K562 (cell line): ENCODE data around the gene ATAD3C. TPM values are rescaled to one million over a fixed set of nuclear protein-coding genes. Genes with fewer than 3 reads are reported as not detected.

Experiments used
- ATAC-seq: fragments of 200-7000 bp; cut with Tn5 transposase; 3 replicates; pipeline ENCODE4 v1.9.1; 2020; ENCODE audit warnings: moderate library complexity
- BruUV-seq: library from RNA; stranded (reverse); fragments of 400-500 nt; replicated peaks from 2 replicates; lab custom pipeline; 2021; lab: Mats Ljungman, UMichigan
- CTCF ChIA-PET: fragments of 300-600 bp; formaldehyde crosslinking; extraction: SDS; loops from one replicate; lab custom pipeline; 2021; ENCODE audit warnings: low intra/inter-chr PET ratio; lab: Yijun Ruan, JAX
- POLR2A ChIA-PET: fragments of 300-600, 350-650 bp; sonication (Branson Sonifier 250); formaldehyde crosslinking; extraction: SDS; loops from one replicate; lab custom pipeline; 2021; ENCODE audit warnings: antibody characterized with exemption, inconsistent platforms; lab: Yijun Ruan, JAX
- DNase-seq, 4 experiments: peaks; one replicate each; pipeline versions ENCODE4 v3.0.0 to v3.0.0-alpha.2; 2011 to 2018; ENCODE audit warnings: low spot score in 3 of 4, mixed read lengths in 3 of 4; ENCODE audit errors: extremely low read depth in 1 of 4
- FAIRE-seq: peaks from 2 replicates; lab custom pipeline; 2011; peaks lifted over from hg19 to GRCh38; lab: Jason Lieb, UNC
- H2AFZ ChIP-seq: 2 replicates; pipeline ENCODE4 v1.6.0; 2011; ENCODE audit warnings: low read depth, low read length, control low read depth, inconsistent platforms
- H3K27ac ChIP-seq: fragments of 200-600 bp; 3 replicates; pipeline ENCODE4 v1.8.0; 2011; ENCODE audit warnings: low read depth, mild to moderate bottlenecking, control low read depth, inconsistent platforms, low read length, moderate library complexity, mixed read lengths; ENCODE audit errors: extremely low read depth
- H3K27me3 ChIP-seq, 2 experiments: fragments of 300-600 bp in 1 of 2; 2 replicates in 1 of 2; 3 replicates in 1 of 2; pipeline versions ENCODE4 v1.6.0 to v1.8.0; 2011; ENCODE audit warnings: inconsistent platforms in 2 of 2, low read length in 2 of 2, mild to moderate bottlenecking in 1 of 2, mixed read lengths in 1 of 2, moderate library complexity in 1 of 2; ENCODE audit not compliant: control insufficient read depth in 2 of 2, insufficient read depth in 2 of 2
- H3K36me3 ChIP-seq: fragments of 300-600 bp; 3 replicates; pipeline ENCODE4 v1.8.0; 2011; ENCODE audit warnings: mild to moderate bottlenecking, low read length, inconsistent platforms; ENCODE audit not compliant: control insufficient read depth, insufficient read depth
- H3K4me1 ChIP-seq, 2 experiments: fragments of 200-600 bp in 1 of 2; replicated peaks in 1 of 2; 2 replicates in 1 of 2; 3 replicates in 1 of 2; pipeline versions ENCODE4 v1.5.1 to v1.8.0; 2011; ENCODE audit warnings: inconsistent platforms in 2 of 2, low read length in 2 of 2, mild to moderate bottlenecking in 1 of 2, mixed read lengths in 1 of 2, moderate library complexity in 1 of 2; ENCODE audit not compliant: control insufficient read depth in 2 of 2, insufficient read depth in 2 of 2
- H3K4me2 ChIP-seq: 2 replicates; pipeline ENCODE4 v1.6.1; 2011; ENCODE audit warnings: low read length, control low read depth, inconsistent platforms, mixed read lengths; ENCODE audit not compliant: insufficient read depth
- H3K4me3 ChIP-seq: fragments of 200-600 bp; sonication (generic), shearing (Covaris generic); 2 replicates; pipeline ENCODE4 v1.5.1; 2016; ENCODE audit warnings: control low read depth, inconsistent platforms
- H3K79me2 ChIP-seq: fragments of 200-600 bp; 3 replicates; pipeline ENCODE4 v1.8.0; 2011; ENCODE audit warnings: low read length, inconsistent platforms; ENCODE audit not compliant: control insufficient read depth, insufficient read depth
- H3K9ac ChIP-seq, 2 experiments: 2 replicates each; pipeline versions ENCODE4 v1.6.0 to v1.6.1; 2011; ENCODE audit warnings: low read depth in 2 of 2, low read length in 2 of 2, control low read depth in 1 of 2, inconsistent platforms in 1 of 2, mild to moderate bottlenecking in 1 of 2, mixed read lengths in 1 of 2; ENCODE audit not compliant: insufficient read depth in 1 of 2
- H3K9me1 ChIP-seq: one replicate; pipeline ENCODE4 v1.6.0; 2011; ENCODE audit warnings: inconsistent platforms, mild to moderate bottlenecking, low read length, moderate library complexity; ENCODE audit not compliant: control insufficient read depth, insufficient read depth
- H3K9me3 ChIP-seq: replicated peaks from 2 replicates; pipeline ENCODE4 v1.5.1; 2011; ENCODE audit warnings: low read depth, low read length, inconsistent platforms; ENCODE audit not compliant: control insufficient read depth, insufficient read depth
- H4K20me1 ChIP-seq: replicated peaks from 2 replicates; pipeline ENCODE4 v1.6.1; 2011; ENCODE audit warnings: low read length, inconsistent platforms, mixed read lengths; ENCODE audit not compliant: control insufficient read depth, insufficient read depth
- BRD4 ChIP-seq: fragments of 200-600 bp; sonication (generic); IDR thresholded peaks from 2 replicates; pipeline ENCODE4 v1.6.1; 2017; ENCODE audit warnings: inconsistent platforms
- CBX1 ChIP-seq: sonication (generic); IDR thresholded peaks from 2 replicates; pipeline ENCODE4 v1.6.1; 2016; ENCODE audit warnings: antibody characterized with exemption, low read depth, mild to moderate bottlenecking
- CTBP1 ChIP-seq: fragments of 450-650 bp; IDR thresholded peaks from 2 replicates; pipeline ENCODE4 v1.6.1; 2016; ENCODE audit warnings: borderline replicate concordance
- CXXC5 ChIP-seq: fragments of 250-450 bp; sonication (Bioruptor Pico); IDR thresholded peaks from 2 replicates; pipeline ENCODE4 v1.8.0; 2022; ENCODE audit warnings: inconsistent platforms, mild to moderate bottlenecking, moderate library complexity
- HDAC3 ChIP-seq: fragments of 450-650 bp; IDR thresholded peaks from 2 replicates; pipeline ENCODE4 v1.6.1; 2018; ENCODE audit warnings: borderline replicate concordance, mild to moderate bottlenecking, moderate library complexity; ENCODE audit not compliant: partially characterized antibody
- IFI16 ChIP-seq: fragments of 250-450 bp; sonication (Bioruptor Pico); IDR thresholded peaks from 2 replicates; pipeline ENCODE4 v2.1.2; 2022; ENCODE audit warnings: mild to moderate bottlenecking, inconsistent platforms
- IRF1 ChIP-seq: sonication (generic); formaldehyde crosslinking; IDR thresholded peaks from 2 replicates; pipeline ENCODE4 v1.8.0; 2022; ENCODE audit warnings: missing genetic modification reagents, mild to moderate bottlenecking, borderline replicate concordance
- KDM5B ChIP-seq: fragments of 200-600 bp; sonication (generic); IDR thresholded peaks from 2 replicates; pipeline ENCODE4 v1.6.1; 2012; ENCODE audit warnings: low read depth, mild to moderate bottlenecking, moderate library complexity, low read length, control low read depth, inconsistent platforms; ENCODE audit not compliant: insufficient replicate concordance
- KLF6 ChIP-seq: fragments of 250-450 bp; sonication (Bioruptor Pico); IDR thresholded peaks from 2 replicates; pipeline ENCODE4 v1.4.0; 2020; ENCODE audit warnings: mild to moderate bottlenecking, moderate library complexity, borderline replicate concordance
- POLR2A ChIP-seq: fragments of 450-650 bp; conservative IDR thresholded peaks from 2 replicates; pipeline ENCODE4 v1.6.1; 2016
- POLR2AphosphoS2 ChIP-seq: IDR thresholded peaks from 2 replicates; pipeline ENCODE4 v1.6.1; 2012; ENCODE audit warnings: low read length, improper control_type of control experiment
- POLR2G ChIP-seq: fragments of 200-400 bp; formaldehyde crosslinking; IDR thresholded peaks from 2 replicates; pipeline ENCODE4 v1.6.1; 2017; ENCODE audit warnings: low read depth, mild to moderate bottlenecking, antibody characterized with exemption, low read length, moderate library complexity
- RBFOX2 ChIP-seq: fragments of 200-400 bp; formaldehyde crosslinking; IDR thresholded peaks from 2 replicates; pipeline ENCODE4 v1.6.1; 2017; ENCODE audit warnings: low read depth, mild to moderate bottlenecking, low read length, moderate library complexity
- RBM17 ChIP-seq: fragments of 200-400 bp; formaldehyde crosslinking; IDR thresholded peaks from 2 replicates; pipeline ENCODE4 v1.6.1; 2017; ENCODE audit warnings: low read depth, mild to moderate bottlenecking, low read length, borderline replicate concordance
- SETDB1 ChIP-seq: IDR thresholded peaks from one replicate; pipeline ENCODE4 v1.6.1; 2012; ENCODE audit warnings: low read length, control low read depth, inconsistent platforms
- SMARCB1 ChIP-seq: IDR thresholded peaks from 2 replicates; pipeline ENCODE4 v1.6.1; 2011; ENCODE audit warnings: improper control_type of control experiment, low read depth; ENCODE audit not compliant: insufficient read length
- SNAPC5 ChIP-seq: fragments of 250-450 bp; sonication (Bioruptor Pico); IDR thresholded peaks from 2 replicates; pipeline ENCODE4 v1.8.0; 2021; ENCODE audit warnings: moderate library complexity, mild to moderate bottlenecking, inconsistent platforms
- SUPT5H ChIP-seq: fragments of 450-650 bp; IDR thresholded peaks from 2 replicates; pipeline ENCODE4 v1.6.1; 2016
- ZBED1 ChIP-seq: IDR thresholded peaks from 2 replicates; pipeline ENCODE4 v1.6.1; 2014
- ZFP30 ChIP-seq: fragments of 250-450 bp; sonication (Bioruptor Pico); IDR thresholded peaks from 2 replicates; pipeline ENCODE4 v1.8.0; 2022; ENCODE audit warnings: moderate library complexity, mild to moderate bottlenecking, inconsistent platforms, borderline replicate concordance
- ZFPM2 ChIP-seq: fragments of 250-450 bp; sonication (Bioruptor Pico); IDR thresholded peaks from 2 replicates; pipeline ENCODE4 v1.5.1; 2022; ENCODE audit warnings: mild to moderate bottlenecking
- ZNF253 ChIP-seq: fragments of 250-450 bp; sonication (Bioruptor Pico); conservative IDR thresholded peaks from 2 replicates; pipeline ENCODE4 v1.6.1; 2021; ENCODE audit warnings: mild to moderate bottlenecking
- ZNF263 ChIP-seq: sonication (generic); formaldehyde crosslinking; IDR thresholded peaks from 2 replicates; pipeline ENCODE4 v1.8.0; 2022; ENCODE audit warnings: mild to moderate bottlenecking, missing genetic modification reagents, borderline replicate concordance
- ZNF444 ChIP-seq: fragments of 250-450 bp; sonication (Bioruptor Pico); IDR thresholded peaks from 2 replicates; pipeline ENCODE4 v1.4.0; 2020; ENCODE audit warnings: mild to moderate bottlenecking, moderate library complexity
- ZNF561 ChIP-seq: fragments of 450-650 bp; formaldehyde crosslinking; conservative IDR thresholded peaks from 2 replicates; pipeline ENCODE4 v1.4.0; 2020; ENCODE audit warnings: mild to moderate bottlenecking, moderate library complexity
- ZNF766 ChIP-seq: fragments of 200-800 bp; sonication (Bioruptor generic); conservative IDR thresholded peaks from 2 replicates; pipeline ENCODE4 v1.6.1; 2016; ENCODE audit warnings: missing genetic modification characterization, missing compliant biosample characterization
- WGBS: fragments of 100-300 bp; shearing (Covaris generic); methylation state at CpG from one replicate; pipeline ENCODE4 v1.1.6; 2016; ENCODE audit warnings: low coverage, mixed read lengths; ENCODE audit not compliant: insufficient coverage; ENCODE audit errors: missing lambda C conversion rate; 5-methylcytosine and 5-hydroxymethylcytosine counted together
- in situ Hi-C: fragments of 300-500 bp; cut with MboI; formaldehyde crosslinking; loops from 4 replicates; pipeline ENCODE4 v1.15.0; 2018; ENCODE audit warnings: inconsistent platforms, mixed read lengths
- intact Hi-C: fragments of 100-400 bp; cut with micrococcal nuclease; formaldehyde crosslinking; loops from 2 replicates; pipeline ENCODE4 v1.14.2; 2022
- polyA plus RNA-seq, 8 experiments: library from polyadenylated mRNA; depleted of rRNA in 4 of 8; stranded (reverse) in 5 of 8; unstranded in 3 of 8; fragments of >200 nt; fragmentation: Nextera tagmentation in 2 of 8; fragmentation: Illumina TruSeq in 1 of 8; extraction: Ambion mirVana in 2 of 8; extraction: Trizol in 1 of 8; gene quantifications; 2 replicates each; pipeline versions ENCODE4 v1.2.1 to v1.2.3, GENCODE V29; 2011 to 2014; ENCODE audit warnings: inconsistent platforms in 1 of 8, missing spikeins in 1 of 8
- total RNA-seq, 7 experiments: library from RNA; depleted of rRNA in 6 of 7; stranded (reverse); fragments of >200 nt in 6 of 7; fragmentation: Illumina TruSeq in 2 of 7; extraction: Trizol in 2 of 7; gene quantifications; 2 replicates each; pipeline versions ENCODE4 v1.2.1 to v1.2.3, GENCODE V29; 2011 to 2021; ENCODE audit warnings: low replicate concordance in 1 of 7

Gene ATAD3C
- total and polyA plus RNA-seq, 9 of the 15 experiments (the other 6 are each of a cell fraction or from before 2014, with no cell fraction given): 0.03 to 0.18 TPM; not detected in 7

GRCh38 chr1:1401457-1402010, 48.0 kb upstream of the ATAD3C start:
- Histone ChIP-seq H2AFZ (no peak overlapping the region), H3K27me3 (no peaks in the 10 kb centered on the region), H3K4me1 (peaks cover 29 to 62% of the 10 kb centered on the region in 2 experiments), H3K9me3 (no peaks in the 10 kb centered on the region), H3K36me3 (peaks cover 83% of the 10 kb centered on the region), H3K4me2 (peak overlapping the region; percentile 97; the same call in 1 of the 2 replicates), H3K27ac (no peak overlapping the region; the same call in 2 of the 3 replicates), H3K79me2 (peaks cover 81% of the 10 kb centered on the region), H4K20me1 (peaks cover 14% of the 10 kb centered on the region), H3K9ac (peak overlapping the region in 1 of 2 experiments; percentile 99; a peak in 2 of 4 replicates), H3K9me1 (peaks cover 8% of the 10 kb centered on the region), H3K4me3 (no peak overlapping the region)
- in situ Hi-C loops: no loop called here
- BruUV-seq: no TSS peak
- ATAC-seq: no peak
- no peak for DNase-seq
- intact Hi-C loops: no loop called here
- 82% methylated on average over 5 of the region's 7 CpGs for WGBS
- FAIRE-seq: no peak
- CTCF ChIA-PET: interaction anchor here (1.1 kb wide), 1 partner anchor 50 kb away, joined by 3 read pairs; no protein-coding TSS in a partner anchor
- POLR2A ChIA-PET: interaction anchor here (0.8 to 1.7 kb wide), 4 partner anchors 9 to 42 kb away, joined by 4 to 8 read pairs (median 8); partner anchors contain the start of gene AURKAIP1
- TF ChIP-seq HDAC3 (no peak), RBFOX2 (peak; percentile 1; the same call in 1 of the 2 replicates), ZNF766 (CRISPR knock-in tag) (no peak), IRF1 (CRISPR knock-in tag) (no peak), ZNF263 (no peak), POLR2AphosphoS2 (0 out of 2 replicates have a peak, but pooled peaks have one; percentile 26), RBM17 (no peak), BRD4 (no peak), CTBP1 (no peak), ZNF253 (CRISPR knock-in tag) (no peak), KLF6 (CRISPR knock-in tag) (no peak), ZBED1 (peak; percentile 16; the same call in 1 of the 2 replicates), POLR2A (peak; percentile 65; the same call in 1 of the 2 replicates), ZNF561 (CRISPR knock-in tag) (no peak), CBX1 (0 out of 2 replicates have a peak, but pooled peaks have one; percentile 17), ZFP30 (no peak), ZFPM2 (CRISPR knock-in tag) (no peak), SETDB1 (no peak), SNAPC5 (CRISPR knock-in tag) (no peak), ZNF444 (CRISPR knock-in tag) (no peak), SUPT5H (peak; percentile 60), IFI16 (CRISPR knock-in tag) (no peak), SMARCB1 (no peak), KDM5B (peak; percentile 18), CXXC5 (CRISPR knock-in tag) (no peak), POLR2G (0 out of 2 replicates have a peak, but pooled peaks have one; percentile 21)
